Lower lobe of right lung (tissue), 2 donors: Measurements from ENCODE around the gene DDX39A. TPM values are rescaled to one million over a fixed set of nuclear protein-coding genes. Genes with fewer than 3 reads are reported as not detected.
"Not testable (repeated sequence)": the region's sequence is repeated elsewhere in the genome, so short reads cannot be mapped to it uniquely, and the experiment has no call there.

Source experiments
- ATAC-seq, 2 donors: fragments of 200-7000 bp; cut with Tn5 transposase; one replicate each; pipeline ENCODE4 v1.9.1; 2020 to 2022; ENCODE audit warnings: mild to moderate bottlenecking in 2 of 2, moderate library complexity in 2 of 2
- DNase-seq: peaks from one replicate; pipeline ENCODE4 v3.0.0-alpha.2; 2020
- H3K27ac ChIP-seq: fragments of 200-600 bp; one replicate; pipeline ENCODE4 v1.8.0; 2022
- H3K27me3 ChIP-seq: fragments of 200-600 bp; one replicate; pipeline ENCODE4 v1.8.0; 2022; ENCODE audit warnings: low read depth
- H3K36me3 ChIP-seq: fragments of 200-600 bp; one replicate; pipeline ENCODE4 v1.8.0; 2022; ENCODE audit warnings: mild to moderate bottlenecking
- H3K4me1 ChIP-seq: fragments of 200-600 bp; one replicate; pipeline ENCODE4 v1.8.0; 2022
- H3K4me3 ChIP-seq: fragments of 200-600 bp; one replicate; pipeline ENCODE4 v1.8.0; 2022; ENCODE audit warnings: mild to moderate bottlenecking
- H3K9me3 ChIP-seq: fragments of 200-600 bp; one replicate; pipeline ENCODE4 v1.8.0; 2022
- CTCF ChIP-seq: fragments of 200-600 bp; IDR thresholded peaks from one replicate; pipeline ENCODE4 v1.8.0; 2022; ENCODE audit warnings: antibody characterized with exemption, mild to moderate bottlenecking
- intact Hi-C: fragments of 100-400 bp; cut with DNase I; formaldehyde crosslinking; loops from one replicate; pipeline ENCODE4 v1.11.0; 2022
- total RNA-seq: library from RNA; stranded (reverse); fragmentation: NEBNext Ultra II Directional; extraction: Animal tissue kit (Norgen Biotek cat#: 25700); gene quantifications from one replicate; pipeline ENCODE4 v1.2.1, GENCODE V29; 2021
- donor health status: DM: no; HTN: yes; CAD: no; lungs with severe emphysema.

The DDX39A gene
- total RNA-seq, 1 donor from 2014 or later: 59.3 TPM

GRCh38 chr19:14459703-14460102, 40.6 kb upstream of the DDX39A start:
- no peak for TF ChIP-seq CTCF
- H3K9me3 ChIP-seq: no peaks in the 10 kb centered on the region
- ATAC-seq (peak; percentile 67 to 73), DNase-seq (no peak)
- H3K4me3 ChIP-seq: no peak overlapping the region
- no peaks in the 10 kb centered on the region for H3K4me1 ChIP-seq
- H3K36me3 ChIP-seq: peaks cover 92% of the 10 kb centered on the region
- H3K27ac ChIP-seq: no peak overlapping the region
- no peaks in the 10 kb centered on the region for H3K27me3 ChIP-seq
- intact Hi-C loops: no loop called here

DNA sequence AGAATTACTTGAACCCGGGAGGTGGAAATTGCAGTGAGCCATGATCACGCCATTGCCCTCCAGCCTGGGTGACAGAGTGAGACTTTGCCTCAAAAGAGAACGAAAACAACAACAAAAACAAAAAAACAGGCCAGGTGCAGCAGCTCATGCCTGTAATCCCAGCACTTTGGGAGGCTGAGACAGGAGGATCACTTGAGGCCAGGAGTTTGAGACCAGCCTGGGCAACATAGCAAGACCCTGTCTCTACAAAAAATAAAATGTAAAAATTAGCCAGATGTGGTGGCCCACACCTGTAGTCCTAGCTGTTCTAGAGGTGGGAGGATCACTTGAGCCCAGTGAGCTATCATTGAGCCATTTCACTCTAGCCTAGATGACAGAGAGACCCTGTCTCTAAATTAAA, 33.2 kb upstream of the DDX39A start:
- H3K4me1 ChIP-seq, intact Hi-C loops, H3K27ac ChIP-seq, H3K4me3 ChIP-seq, H3K27me3 ChIP-seq, ATAC-seq, H3K9me3 ChIP-seq, DNase-seq: not testable (repeated sequence)
- peaks cover 94% of the 10 kb centered on the region for H3K36me3 ChIP-seq

DNA sequence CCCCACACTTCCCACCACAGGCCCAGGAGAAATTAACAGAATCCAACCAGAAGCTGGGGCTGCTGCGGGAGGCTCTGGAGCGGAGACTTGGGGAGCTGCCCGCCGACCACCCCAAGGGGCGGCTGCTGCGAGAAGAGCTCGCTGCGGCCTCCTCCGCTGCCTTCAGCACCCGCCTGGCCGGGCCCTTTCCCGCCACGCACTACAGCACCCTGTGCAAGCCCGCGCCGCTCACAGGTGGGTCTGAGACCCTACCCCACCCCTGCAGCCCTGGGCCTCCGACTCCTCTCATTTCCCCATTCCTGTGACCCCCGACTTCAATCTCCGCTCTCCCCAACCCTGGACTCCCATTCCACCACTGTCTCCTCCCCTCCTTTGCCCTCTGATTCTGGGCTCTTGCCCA, 31.7 kb upstream of the DDX39A start:
- Histone ChIP-seq H3K9me3 (no peaks in the 10 kb centered on the region), H3K36me3 (peaks cover 100% of the 10 kb centered on the region), H3K4me3 (no peak overlapping the region), H3K4me1 (no peaks in the 10 kb centered on the region), H3K27ac (no peak overlapping the region), H3K27me3 (no peaks in the 10 kb centered on the region)
- DNase-seq: no peak
- intact Hi-C loops: no loop called here
- no peak for TF ChIP-seq CTCF
- ATAC-seq: peak in 1 of 2 donors; percentile 18

GRCh38 chr19:14450168-14450874, 31.2 kb upstream of the DDX39A start:
- Histone ChIP-seq H3K36me3 (peaks cover 100% of the 10 kb centered on the region), H3K9me3 (no peaks in the 10 kb centered on the region), H3K4me1 (no peaks in the 10 kb centered on the region), H3K27me3 (no peaks in the 10 kb centered on the region), H3K4me3 (no peak overlapping the region), H3K27ac (no peak overlapping the region)
- no peak for TF ChIP-seq CTCF
- ATAC-seq: peak; percentile 55 to 66
- intact Hi-C loops: no loop called here
- DNase-seq: no peak

- DNase-seq: no peak
Observed at GRCh38 chr19:14449321-14449720, 30.2 kb upstream of the DDX39A start.

More at GRCh38 chr19:14449321-14449720, 30.2 kb upstream of the DDX39A start:
- H3K27me3 ChIP-seq: no peaks in the 10 kb centered on the region
- intact Hi-C loops: no loop called here
- no peak for ATAC-seq
- TF ChIP-seq CTCF: no peak
- no peaks in the 10 kb centered on the region for H3K9me3 ChIP-seq
- H3K27ac ChIP-seq: no peak overlapping the region
- H3K4me3 ChIP-seq: no peak overlapping the region
- H3K36me3 ChIP-seq: peaks cover 100% of the 10 kb centered on the region
- H3K4me1 ChIP-seq: no peaks in the 10 kb centered on the region
